HG02798 (cell line): ENCODE measurements around the gene CDADC1.
"Not testable (repeated sequence)": the region's sequence is repeated elsewhere in the genome, so short reads cannot be mapped to it uniquely, and the experiment has no call there.

Experiments
- ATAC-seq: cut with Tn5 transposase; IDR thresholded peaks from one replicate; pipeline ENCODE4 v1.9.1; 2021; ENCODE audit warnings: mild to moderate bottlenecking; ENCODE audit not compliant: unreplicated experiment, poor library complexity

Gene CDADC1

GRCh38 chr13:49310251-49310650, 62.5 kb downstream of the CDADC1 start:
- ATAC-seq: no peak

- no peak for ATAC-seq
Measured at GRCh38 chr13:49311816-49312215, 64.1 kb downstream of the CDADC1 start.

GRCh38 chr13:49314344-49314882, 66.7 kb downstream of the CDADC1 start:
- ATAC-seq: no peak

GRCh38 chr13:49315036-49315565, 67.4 kb downstream of the CDADC1 start:
- ATAC-seq: no peak

- ATAC-seq: no peak
Measured at GRCh38 chr13:49315756-49316482, 68.2 kb downstream of the CDADC1 start.

- no peak for ATAC-seq
Measured at GRCh38 chr13:49319551-49319950, 71.8 kb downstream of the CDADC1 start.

GRCh38 chr13:49319951-49320350, 72.2 kb downstream of the CDADC1 start:
- no peak for ATAC-seq

- no peak for ATAC-seq
Measured at GRCh38 chr13:49320975-49321374, 73.2 kb downstream of the CDADC1 start.

- no peak for ATAC-seq
Measured at GRCh38 chr13:49322702-49323101, 75.0 kb downstream of the CDADC1 start.

- no peak for ATAC-seq
Measured at GRCh38 chr13:49323344-49323743, 75.6 kb downstream of the CDADC1 start.

GRCh38 chr13:49326222-49326917, 78.6 kb downstream of the CDADC1 start:
- no peak for ATAC-seq

GRCh38 chr13:49327145-49327544, 79.4 kb downstream of the CDADC1 start:
- ATAC-seq: not testable (repeated sequence)

GRCh38 chr13:49329831-49330545, 82.3 kb downstream of the CDADC1 start:
- ATAC-seq: no peak

GRCh38 chr13:49330546-49330864, 82.8 kb downstream of the CDADC1 start:
- ATAC-seq: no peak

GRCh38 chr13:49336655-49337054, 88.9 kb downstream of the CDADC1 start:
- no peak for ATAC-seq

GRCh38 chr13:49340161-49340560, 92.4 kb downstream of the CDADC1 start:
- no peak for ATAC-seq

GRCh38 chr13:49341517-49341916, 93.8 kb downstream of the CDADC1 start:
- no peak for ATAC-seq

GRCh38 chr13:49341941-49342340, 94.2 kb downstream of the CDADC1 start:
- no peak for ATAC-seq

GRCh38 chr13:49342454-49342853, 94.7 kb downstream of the CDADC1 start:
- ATAC-seq: no peak
